ENCODE measurements around the gene ARHGAP24.
A peak's percentile ranks its signal among the peaks of the same experiment; 100 is the strongest.

ARHGAP24 gene

GRCh38 chr4:85457752-85458467, 17.0 kb upstream of the ARHGAP24 start:
- no peak for TF ChIP-seq CTCF (IDR thresholded peaks at IDR 0.05; ENCODE audit: low read depth, low read length, missing control alignments)
- DNase-seq (ENCODE audit: extremely low read depth, low read depth) = no peak
- no peak overlapping the region for H3K4me3 ChIP-seq (replicated peaks; ENCODE audit: low read depth, low read length)

GRCh38 chr4:85459736-85460135, 15.2 kb upstream of the ARHGAP24 start:
- no peak overlapping the region for H3K4me3 ChIP-seq (replicated peaks; ENCODE audit: low read depth, low read length)
- no peak for TF ChIP-seq CTCF (IDR thresholded peaks at IDR 0.05; ENCODE audit: low read depth, low read length, missing control alignments)
- no peak for DNase-seq (ENCODE audit: extremely low read depth, low read depth)

GRCh38 chr4:85474356-85474755, 594 bp upstream of the ARHGAP24 start:
- TF ChIP-seq CTCF (IDR thresholded peaks at IDR 0.05; ENCODE audit: low read depth, low read length, missing control alignments) = no peak
- no peak for DNase-seq (ENCODE audit: extremely low read depth, low read depth)
- peak overlapping the region; percentile 69 for H3K4me3 ChIP-seq (replicated peaks; ENCODE audit: low read depth, low read length)

GRCh38 chr4:85475631-85476233, 782 bp downstream of the ARHGAP24 start:
- no peak for TF ChIP-seq CTCF (IDR thresholded peaks at IDR 0.05; ENCODE audit: low read depth, low read length, missing control alignments)
- peak overlapping the region; percentile 69 for H3K4me3 ChIP-seq (replicated peaks; ENCODE audit: low read depth, low read length)
- DNase-seq (ENCODE audit: extremely low read depth, low read depth) = no peak

GRCh38 chr4:85476381-85476780, 1.4 kb downstream of the ARHGAP24 start:
- DNase-seq (ENCODE audit: extremely low read depth, low read depth) = no peak
- peak overlapping the region; percentile 69 for H3K4me3 ChIP-seq (replicated peaks; ENCODE audit: low read depth, low read length)
- TF ChIP-seq CTCF (IDR thresholded peaks at IDR 0.05; ENCODE audit: low read depth, low read length, missing control alignments) = no peak

GRCh38 chr4:85477534-85477933, 2.6 kb downstream of the ARHGAP24 start:
- no peak for TF ChIP-seq CTCF (IDR thresholded peaks at IDR 0.05; ENCODE audit: low read depth, low read length, missing control alignments)
- peak overlapping the region; percentile 69 for H3K4me3 ChIP-seq (replicated peaks; ENCODE audit: low read depth, low read length)
- no peak for DNase-seq (ENCODE audit: extremely low read depth, low read depth)

Data from HFF-Myc (cell line).